SK-N-SH (cell line): ENCODE data around the gene STX3. TPM values are rescaled to one million over a fixed set of nuclear protein-coding genes. Genes with fewer than 3 reads are reported as not detected.
A peak's percentile ranks its signal among the peaks of the same experiment; 100 is the strongest.

ENCODE experiments used
- CTCF ChIA-PET: fragments of 300-600, 350-600 bp; formaldehyde crosslinking; extraction: SDS; loops from one replicate; lab custom pipeline; 2021; lab: Yijun Ruan, JAX
- POLR2A ChIA-PET: fragments of 350-600 bp; sonication (Branson Sonifier 250); formaldehyde crosslinking; extraction: SDS; loops from one replicate; lab custom pipeline; 2020; ENCODE audit warnings: antibody characterized with exemption, inconsistent platforms; lab: Yijun Ruan, JAX
- DNase-seq: peaks from one replicate; pipeline ENCODE4 v3.0.0; 2012
- H2AFZ ChIP-seq: fragments of 200-600 bp; sonication (generic); 2 replicates; pipeline ENCODE4 v1.8.1; 2016; ENCODE audit warnings: antibody characterized with exemption, mild to moderate bottlenecking, low read depth
- H3F3A ChIP-seq: fragments of 200-600 bp; sonication (generic); replicated peaks from 2 replicates; pipeline ENCODE3; 2016; ENCODE audit warnings: antibody characterized with exemption, mild to moderate bottlenecking; ENCODE audit not compliant: insufficient read depth
- H3K27ac ChIP-seq, 2 experiments: fragments of 200-500 bp in 1 of 2; fragments of 200-600 bp in 1 of 2; sonication (Bioruptor generic) in 1 of 2; sonication (generic), shearing (Covaris generic) in 1 of 2; 2 replicates each; pipeline versions ENCODE4 v1.5.1 to v1.6.1; 2014 to 2016; ENCODE audit warnings: low read depth in 2 of 2, inconsistent platforms in 1 of 2, low read length in 1 of 2, mild to moderate bottlenecking in 1 of 2, mixed read lengths in 1 of 2
- H3K27me3 ChIP-seq: fragments of 200-600 bp; sonication (generic), shearing (Covaris generic); 2 replicates; pipeline ENCODE4 v1.6.1; 2016; ENCODE audit warnings: mixed run types; ENCODE audit not compliant: insufficient read depth
- H3K36me3 ChIP-seq, 2 experiments: fragments of 200-500 bp in 1 of 2; fragments of 200-600 bp in 1 of 2; sonication (Bioruptor generic) in 1 of 2; sonication (generic) in 1 of 2; replicated peaks in 1 of 2; 2 replicates each; pipeline versions ENCODE3 to v1.5.1; 2014 to 2016; ENCODE audit warnings: low read length in 1 of 2, mild to moderate bottlenecking in 1 of 2; ENCODE audit not compliant: insufficient read depth in 2 of 2, control insufficient read depth in 1 of 2
- H3K4me1 ChIP-seq, 2 experiments: fragments of 200-500 bp in 1 of 2; fragments of 200-600 bp in 1 of 2; sonication (Bioruptor generic) in 1 of 2; sonication (generic), shearing (Covaris generic) in 1 of 2; 2 replicates each; pipeline versions ENCODE4 v1.5.1 to v1.6.1; 2014 to 2016; ENCODE audit warnings: low read depth in 1 of 2, low read length in 1 of 2, mixed run types in 1 of 2; ENCODE audit not compliant: insufficient read depth in 2 of 2, control insufficient read depth in 1 of 2
- H3K4me2 ChIP-seq: fragments of 200-600 bp; sonication (generic), shearing (Covaris generic); 2 replicates; pipeline ENCODE4 v1.6.1; 2017; ENCODE audit warnings: mixed run types
- H3K4me3 ChIP-seq, 2 experiments: fragments of 200-500 bp in 1 of 2; fragments of 200-600 bp in 1 of 2; sonication (Bioruptor generic) in 1 of 2; sonication (generic), shearing (Covaris generic) in 1 of 2; 2 replicates each; pipeline versions ENCODE4 v1.5.1 to v1.8.1; 2014 to 2016; ENCODE audit warnings: low read depth in 2 of 2, inconsistent platforms in 1 of 2, low read length in 1 of 2, mild to moderate bottlenecking in 1 of 2, mixed read lengths in 1 of 2, moderate library complexity in 1 of 2
- H3K79me2 ChIP-seq: fragments of 200-600 bp; sonication (generic); 2 replicates; pipeline ENCODE4 v1.8.1; 2017; ENCODE audit warnings: mild to moderate bottlenecking; ENCODE audit not compliant: insufficient read depth
- H3K9ac ChIP-seq: fragments of 200-600 bp; sonication (generic); 2 replicates; pipeline ENCODE4 v1.6.1; 2017; ENCODE audit warnings: mixed run types
- H3K9me2 ChIP-seq: fragments of 200-600 bp; sonication (generic); 2 replicates; pipeline ENCODE4 v1.6.1; 2017; ENCODE audit warnings: mixed run types
- H3K9me3 ChIP-seq: fragments of 200-600 bp; sonication (generic); 2 replicates; pipeline ENCODE4 v1.6.1; 2017; ENCODE audit warnings: mixed run types, mild to moderate bottlenecking, moderate library complexity
- H4K20me1 ChIP-seq: fragments of 200-600 bp; sonication (generic); 2 replicates; pipeline ENCODE4 v1.6.1; 2017; ENCODE audit warnings: mild to moderate bottlenecking, mixed run types; ENCODE audit not compliant: insufficient read depth
- CHD2 ChIP-seq: fragments of 150-350 bp; IDR thresholded peaks from 2 replicates; pipeline ENCODE4 v1.6.1; 2018; ENCODE audit warnings: low read length; ENCODE audit not compliant: partially characterized antibody
- ELF1 ChIP-seq: IDR thresholded peaks from 2 replicates; pipeline ENCODE4 v1.4.0; 2012
- EP300 ChIP-seq, 2 experiments: IDR thresholded peaks; 2 replicates each; pipeline versions ENCODE4 v1.4.0 to v1.6.1; 2012; ENCODE audit warnings: borderline replicate concordance in 1 of 2, low read depth in 1 of 2, low read length in 1 of 2
- FOSL2 ChIP-seq: IDR thresholded peaks from 2 replicates; pipeline ENCODE4 v1.4.0; 2012; ENCODE audit warnings: low read depth, mild to moderate bottlenecking, moderate library complexity, borderline replicate concordance
- FOXJ3 ChIP-seq: sonication (generic); formaldehyde crosslinking; IDR thresholded peaks from 2 replicates; pipeline ENCODE4 v1.5.1; 2020; ENCODE audit warnings: mild to moderate bottlenecking, missing genetic modification reagents
- FOXM1 ChIP-seq: IDR thresholded peaks from 2 replicates; pipeline ENCODE4 v1.4.0; 2012; ENCODE audit warnings: low read depth, mild to moderate bottlenecking
- GABPA ChIP-seq: IDR thresholded peaks from 2 replicates; pipeline ENCODE4 v1.4.0; 2012; ENCODE audit warnings: low read depth, mild to moderate bottlenecking
- GATA2 ChIP-seq: sonication (generic); formaldehyde crosslinking; IDR thresholded peaks from 2 replicates; pipeline ENCODE4 v1.5.0; 2020; ENCODE audit warnings: mild to moderate bottlenecking, missing genetic modification reagents
- JUND ChIP-seq: IDR thresholded peaks from 2 replicates; pipeline ENCODE4 v1.4.0; 2012
- MXI1 ChIP-seq: IDR thresholded peaks from 2 replicates; pipeline ENCODE4 v1.6.1; 2012; ENCODE audit warnings: mild to moderate bottlenecking, low read depth, low read length, improper control_type of control experiment
- NFIC ChIP-seq: IDR thresholded peaks from 2 replicates; pipeline ENCODE4 v1.4.0; 2012; ENCODE audit warnings: borderline replicate concordance
- NRF1 ChIP-seq: IDR thresholded peaks from 2 replicates; pipeline ENCODE4 v1.6.1; 2012; ENCODE audit warnings: low read depth, mild to moderate bottlenecking, low read length
- RAD21 ChIP-seq: IDR thresholded peaks from 2 replicates; pipeline ENCODE4 v1.6.1; 2012; ENCODE audit warnings: mild to moderate bottlenecking, low read length
- RCOR1 ChIP-seq: fragments of 150-350 bp; IDR thresholded peaks from 2 replicates; pipeline ENCODE4 v1.6.1; 2017; ENCODE audit warnings: antibody characterized with exemption, low read length
- RXRA ChIP-seq: IDR thresholded peaks from 2 replicates; pipeline ENCODE4 v1.4.0; 2012; ENCODE audit warnings: low read depth, mild to moderate bottlenecking, borderline replicate concordance
- TAF1 ChIP-seq: IDR thresholded peaks from 2 replicates; pipeline ENCODE4 v1.6.1; 2012; ENCODE audit warnings: low read depth, mild to moderate bottlenecking, low read length, moderate library complexity, borderline replicate concordance
- TCF12 ChIP-seq: IDR thresholded peaks from 2 replicates; pipeline ENCODE4 v1.4.0; 2012
- TEAD4 ChIP-seq: IDR thresholded peaks from 2 replicates; pipeline ENCODE4 v1.4.0; 2012; ENCODE audit warnings: mild to moderate bottlenecking, borderline replicate concordance; ENCODE audit not compliant: insufficient read depth
- ZBTB33 ChIP-seq: IDR thresholded peaks from 2 replicates; pipeline ENCODE4 v1.4.0; 2012; ENCODE audit warnings: low read depth, borderline replicate concordance
- WGBS: methylation state at CpG from one replicate; pipeline ENCODE4 v1.1.6; 2017; ENCODE audit warnings: low lambda C conversion rate; 5-methylcytosine and 5-hydroxymethylcytosine counted together
- polyA plus RNA-seq, 3 experiments: library from polyadenylated mRNA; depleted of rRNA; stranded (reverse); fragments of >200 nt; gene quantifications; 2 replicates each; pipeline ENCODE4 v1.2.3, GENCODE V29; 2012
- TF ChIP-seq, protein P1 (sequence below): fragments of 200-600 bp; sonication (generic); IDR thresholded peaks from 2 replicates; pipeline ENCODE4 v1.6.1; 2017; ENCODE audit warnings: antibody characterized with exemption, mild to moderate bottlenecking, moderate library complexity
- TF ChIP-seq, protein P2 (sequence below): IDR thresholded peaks from 2 replicates; pipeline ENCODE4 v1.4.0; 2012; ENCODE audit warnings: low read depth
- TF ChIP-seq, protein P3 (sequence below): fragments of 150-350 bp; IDR thresholded peaks from 2 replicates; pipeline ENCODE4 v1.6.1; 2016; ENCODE audit warnings: mild to moderate bottlenecking, low read depth, low read length
- TF ChIP-seq, protein P4 (sequence below): IDR thresholded peaks from 2 replicates; pipeline ENCODE4 v1.6.1; 2012; ENCODE audit warnings: mild to moderate bottlenecking, low read depth, low read length, moderate library complexity

STX3 gene
- polyA plus RNA-seq, 1 of the 3 experiments (the other 2 are of a cell fraction) = 21.4 TPM

DNA sequence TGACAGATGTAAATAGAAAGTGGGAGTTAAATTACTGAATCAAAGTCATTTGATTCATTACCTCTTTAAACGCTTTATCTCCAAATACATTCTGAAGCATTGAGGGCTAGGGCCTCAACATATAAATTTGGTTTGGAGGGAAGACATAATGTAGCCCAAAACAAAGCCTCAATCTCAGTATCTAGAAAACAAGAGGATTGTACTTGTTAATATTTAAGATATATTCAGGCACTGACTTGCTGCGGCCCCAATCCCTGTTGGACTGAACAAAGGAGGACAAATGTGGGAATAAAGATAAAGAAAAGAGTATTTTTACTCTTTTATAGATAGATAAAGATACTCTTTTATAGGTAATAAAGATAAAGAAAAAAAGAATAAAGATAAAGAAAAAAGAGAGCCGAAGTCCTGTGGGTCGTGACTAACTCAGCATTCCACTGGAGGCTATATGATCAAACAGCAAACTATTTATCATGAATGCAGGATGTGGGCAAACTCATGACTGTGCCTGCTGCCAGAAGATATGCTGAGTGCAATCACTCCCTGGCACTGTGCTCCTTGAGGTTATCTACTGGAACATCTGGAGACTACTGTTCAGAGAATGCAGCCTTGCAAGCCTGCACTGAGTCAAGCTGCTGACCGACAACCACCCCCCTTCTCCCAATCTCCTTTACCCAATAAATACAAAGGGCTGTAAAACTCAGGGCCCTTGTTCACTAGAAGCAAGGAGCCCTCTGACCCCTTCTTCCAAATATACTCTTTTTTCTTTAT lies 48.5 kb upstream of the STX3 start:
- peaks cover 39% of the 10 kb centered on the region for H3F3A ChIP-seq
- DNase-seq = no peak
- CTCF ChIA-PET = no interaction called here
- H3K9ac ChIP-seq = peak overlapping the region; percentile 59; the same call in 1 of the 2 replicates
- H3K27ac ChIP-seq = peak overlapping the region; percentile 58 to 88; a peak in 3 of 4 replicates
- H3K9me3 ChIP-seq = no peaks in the 10 kb centered on the region
- no peaks in the 10 kb centered on the region for H4K20me1 ChIP-seq
- POLR2A ChIA-PET = no interaction called here
- WGBS = 15% methylated on average over 5 of the region's 5 CpGs
- no peaks in the 10 kb centered on the region for H3K9me2 ChIP-seq
- H3K79me2 ChIP-seq = no peaks in the 10 kb centered on the region
- peak overlapping the region; percentile 47; the same call in 1 of the 2 replicates for H2AFZ ChIP-seq
- no peak overlapping the region; a peak in 1 of 4 replicates for H3K4me3 ChIP-seq
- H3K36me3 ChIP-seq = no peaks in the 10 kb centered on the region
- peaks cover 0 to 14% of the 10 kb centered on the region in 2 experiments; a peak in 1 of 4 replicates for H3K4me1 ChIP-seq
- no peaks in the 10 kb centered on the region for H3K27me3 ChIP-seq
- H3K4me2 ChIP-seq = peak overlapping the region; percentile 71
- TF ChIP-seq FOXJ3 (CRISPR knock-in tag) = no peak
- TF ChIP-seq, protein P1, sequence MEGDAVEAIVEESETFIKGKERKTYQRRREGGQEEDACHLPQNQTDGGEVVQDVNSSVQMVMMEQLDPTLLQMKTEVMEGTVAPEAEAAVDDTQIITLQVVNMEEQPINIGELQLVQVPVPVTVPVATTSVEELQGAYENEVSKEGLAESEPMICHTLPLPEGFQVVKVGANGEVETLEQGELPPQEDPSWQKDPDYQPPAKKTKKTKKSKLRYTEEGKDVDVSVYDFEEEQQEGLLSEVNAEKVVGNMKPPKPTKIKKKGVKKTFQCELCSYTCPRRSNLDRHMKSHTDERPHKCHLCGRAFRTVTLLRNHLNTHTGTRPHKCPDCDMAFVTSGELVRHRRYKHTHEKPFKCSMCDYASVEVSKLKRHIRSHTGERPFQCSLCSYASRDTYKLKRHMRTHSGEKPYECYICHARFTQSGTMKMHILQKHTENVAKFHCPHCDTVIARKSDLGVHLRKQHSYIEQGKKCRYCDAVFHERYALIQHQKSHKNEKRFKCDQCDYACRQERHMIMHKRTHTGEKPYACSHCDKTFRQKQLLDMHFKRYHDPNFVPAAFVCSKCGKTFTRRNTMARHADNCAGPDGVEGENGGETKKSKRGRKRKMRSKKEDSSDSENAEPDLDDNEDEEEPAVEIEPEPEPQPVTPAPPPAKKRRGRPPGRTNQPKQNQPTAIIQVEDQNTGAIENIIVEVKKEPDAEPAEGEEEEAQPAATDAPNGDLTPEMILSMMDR = no peak
- peak; percentile 79 for TF ChIP-seq FOXM1
- no peak for TF ChIP-seq CHD2
- no peak for TF ChIP-seq NRF1
- TF ChIP-seq, protein P2, sequence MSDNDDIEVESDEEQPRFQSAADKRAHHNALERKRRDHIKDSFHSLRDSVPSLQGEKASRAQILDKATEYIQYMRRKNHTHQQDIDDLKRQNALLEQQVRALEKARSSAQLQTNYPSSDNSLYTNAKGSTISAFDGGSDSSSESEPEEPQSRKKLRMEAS = peak; percentile 59; the same call in 1 of the 2 replicates
- TF ChIP-seq EP300 (IDR thresholded peaks at IDR 0.05; ENCODE audit: borderline replicate concordance in 1 of 2, low read depth in 1 of 2, low read length in 1 of 2) = peak in 1 of 2 experiments; percentile 96; a peak in 2 of 4 replicates
- TF ChIP-seq RXRA = peak; percentile 75
- no peak for TF ChIP-seq GABPA
- peak; percentile 98 for TF ChIP-seq TEAD4
- no peak for TF ChIP-seq RAD21
- TF ChIP-seq ZBTB33 = peak; percentile 86; the same call in 1 of the 2 replicates
- TF ChIP-seq, protein P3, sequence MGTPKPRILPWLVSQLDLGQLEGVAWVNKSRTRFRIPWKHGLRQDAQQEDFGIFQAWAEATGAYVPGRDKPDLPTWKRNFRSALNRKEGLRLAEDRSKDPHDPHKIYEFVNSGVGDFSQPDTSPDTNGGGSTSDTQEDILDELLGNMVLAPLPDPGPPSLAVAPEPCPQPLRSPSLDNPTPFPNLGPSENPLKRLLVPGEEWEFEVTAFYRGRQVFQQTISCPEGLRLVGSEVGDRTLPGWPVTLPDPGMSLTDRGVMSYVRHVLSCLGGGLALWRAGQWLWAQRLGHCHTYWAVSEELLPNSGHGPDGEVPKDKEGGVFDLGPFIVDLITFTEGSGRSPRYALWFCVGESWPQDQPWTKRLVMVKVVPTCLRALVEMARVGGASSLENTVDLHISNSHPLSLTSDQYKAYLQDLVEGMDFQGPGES = no peak
- peak; percentile 97 for TF ChIP-seq NFIC
- TF ChIP-seq, protein P4, sequence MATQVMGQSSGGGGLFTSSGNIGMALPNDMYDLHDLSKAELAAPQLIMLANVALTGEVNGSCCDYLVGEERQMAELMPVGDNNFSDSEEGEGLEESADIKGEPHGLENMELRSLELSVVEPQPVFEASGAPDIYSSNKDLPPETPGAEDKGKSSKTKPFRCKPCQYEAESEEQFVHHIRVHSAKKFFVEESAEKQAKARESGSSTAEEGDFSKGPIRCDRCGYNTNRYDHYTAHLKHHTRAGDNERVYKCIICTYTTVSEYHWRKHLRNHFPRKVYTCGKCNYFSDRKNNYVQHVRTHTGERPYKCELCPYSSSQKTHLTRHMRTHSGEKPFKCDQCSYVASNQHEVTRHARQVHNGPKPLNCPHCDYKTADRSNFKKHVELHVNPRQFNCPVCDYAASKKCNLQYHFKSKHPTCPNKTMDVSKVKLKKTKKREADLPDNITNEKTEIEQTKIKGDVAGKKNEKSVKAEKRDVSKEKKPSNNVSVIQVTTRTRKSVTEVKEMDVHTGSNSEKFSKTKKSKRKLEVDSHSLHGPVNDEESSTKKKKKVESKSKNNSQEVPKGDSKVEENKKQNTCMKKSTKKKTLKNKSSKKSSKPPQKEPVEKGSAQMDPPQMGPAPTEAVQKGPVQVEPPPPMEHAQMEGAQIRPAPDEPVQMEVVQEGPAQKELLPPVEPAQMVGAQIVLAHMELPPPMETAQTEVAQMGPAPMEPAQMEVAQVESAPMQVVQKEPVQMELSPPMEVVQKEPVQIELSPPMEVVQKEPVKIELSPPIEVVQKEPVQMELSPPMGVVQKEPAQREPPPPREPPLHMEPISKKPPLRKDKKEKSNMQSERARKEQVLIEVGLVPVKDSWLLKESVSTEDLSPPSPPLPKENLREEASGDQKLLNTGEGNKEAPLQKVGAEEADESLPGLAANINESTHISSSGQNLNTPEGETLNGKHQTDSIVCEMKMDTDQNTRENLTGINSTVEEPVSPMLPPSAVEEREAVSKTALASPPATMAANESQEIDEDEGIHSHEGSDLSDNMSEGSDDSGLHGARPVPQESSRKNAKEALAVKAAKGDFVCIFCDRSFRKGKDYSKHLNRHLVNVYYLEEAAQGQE = no peak
- TF ChIP-seq GATA2 = no peak
- TF ChIP-seq JUND = peak; percentile 90
- TF ChIP-seq TAF1 = 0 out of 2 replicates have a peak, but pooled peaks have one; percentile 9
- peak; percentile 95 for TF ChIP-seq TCF12
- no peak for TF ChIP-seq RCOR1
- TF ChIP-seq ELF1 = no peak
- peak; percentile 89 for TF ChIP-seq FOSL2
- no peak for TF ChIP-seq MXI1
